ENCODE data around the gene SNRNP25. TPM values are rescaled to one million over a fixed set of nuclear protein-coding genes. Genes with fewer than 3 reads are reported as not detected.

Gene SNRNP25
- total and polyA plus RNA-seq, 9 of the 15 experiments (the other 6 are each of a cell fraction or from before 2014, with no cell fraction given): 59.0 to 176 (median 108) TPM

- TF ChIP-seq ZNF592 (IDR thresholded peaks at IDR 0.05) (peak; percentile 90), ETV6 (IDR thresholded peaks at IDR 0.05; ENCODE audit: borderline replicate concordance in 1 of 2, low read depth in 2 of 2, low read length in 1 of 2) (no peak), ETV6 (CRISPR knock-in tag; IDR thresholded peaks at IDR 0.05; ENCODE audit: borderline replicate concordance) (no peak), RNF2 (IDR thresholded peaks at IDR 0.05) (no peak), NCOA1 (IDR thresholded peaks at IDR 0.05; ENCODE audit: low read depth) (no peak), NRF1 (conservative IDR thresholded peaks at IDR 0.05 in 1 of 2, IDR thresholded peaks at IDR 0.05 in 1 of 2) (0 out of 4 replicates have a peak, but pooled peaks of 1 of the 2 experiments have one; percentile 34), PRMT5 (CRISPR knock-in tag; IDR thresholded peaks at IDR 0.05) (no peak), ZNF551 (CRISPR knock-in tag; IDR thresholded peaks at IDR 0.05) (no peak), MYC (IDR thresholded peaks at IDR 0.05; ENCODE audit: low read depth, low read length) (peak; percentile 29; the same call in 1 of the 2 replicates), MYC (CRISPR knock-in tag; IDR thresholded peaks at IDR 0.05; ENCODE audit: borderline replicate concordance, low read depth) (no peak), PHB2 (IDR thresholded peaks at IDR 0.05; ENCODE audit: low read depth) (no peak), CHD4 (IDR thresholded peaks at IDR 0.05; ENCODE audit: insufficient read depth, insufficient replicate concordance, low read depth, low read length, poor library complexity, severe bottlenecking) (no peak), DACH1 (IDR thresholded peaks at IDR 0.05; ENCODE audit: partially characterized antibody) (no peak), KLF13 (tag; IDR thresholded peaks at IDR 0.05; ENCODE audit: borderline replicate concordance, low read depth) (no peak), MITF (IDR thresholded peaks at IDR 0.05) (no peak), EWSR1 (IDR thresholded peaks at IDR 0.05; ENCODE audit: borderline replicate concordance, low read depth, partially characterized antibody) (no peak), TSC22D4 (tag; IDR thresholded peaks at IDR 0.05) (no peak), PCBP2 (IDR thresholded peaks at IDR 0.05; ENCODE audit: low read depth, low read length, poor library complexity, severe bottlenecking) (no peak), L3MBTL2 (IDR thresholded peaks at IDR 0.05) (peak; percentile 57; the same call in 1 of the 2 replicates), ATF1 (CRISPR knock-in tag; IDR thresholded peaks at IDR 0.05) (no peak), ATF1 (tag; IDR thresholded peaks at IDR 0.05) (no peak), ARNT (IDR thresholded peaks at IDR 0.05) (no peak), VEZF1 (CRISPR knock-in tag; IDR thresholded peaks at IDR 0.05) (no peak; the same call in 1 of the 2 replicates)
Observed at GRCh38 chr16:106623-107324, 53.1 kb downstream of the SNRNP25 start (continued).
